Measurements from ENCODE around the gene GCC1. TPM values are rescaled to one million over a fixed set of nuclear protein-coding genes. Genes with fewer than 3 reads are reported as not detected.
"Not testable (repeated sequence)": the region's sequence is repeated elsewhere in the genome, so short reads cannot be mapped to it uniquely, and the experiment has no call there.

Gene GCC1
- total RNA-seq, 2 donors from 2014 or later = 22.5 to 32.3 TPM

DNA sequence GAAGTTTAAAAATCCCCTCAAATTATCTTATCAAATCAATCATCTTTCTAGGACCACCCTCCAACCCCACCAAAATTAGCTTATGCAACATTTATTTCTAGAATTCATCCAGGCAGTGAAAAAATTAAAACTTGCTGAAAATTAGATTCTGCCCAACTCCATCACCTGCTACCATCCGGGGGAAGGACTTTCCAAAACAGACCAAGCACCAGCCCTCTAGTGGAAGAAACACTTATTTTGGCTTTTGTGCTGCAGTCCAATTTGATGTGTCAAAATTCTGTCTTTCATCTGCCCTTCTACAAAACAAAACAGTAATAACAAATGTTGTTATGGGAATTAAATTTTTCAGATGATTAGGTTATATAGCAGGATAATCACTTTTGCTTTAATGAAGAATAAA, 35.1 kb downstream of the GCC1 start:
- no peaks in the 10 kb centered on the region for H3K36me3 ChIP-seq
- H3K27ac ChIP-seq = no peak overlapping the region
- no peaks in the 10 kb centered on the region for H3K4me1 ChIP-seq (replicated peaks)
- intact Hi-C loops (cut with DNase I) = no loop called here
- no peak for DNase-seq (ENCODE audit: low spot score)
- no peak overlapping the region for H3K4me3 ChIP-seq
- H3K27me3 ChIP-seq (replicated peaks; ENCODE audit: insufficient read depth) = no peaks in the 10 kb centered on the region
- TF ChIP-seq POLR2AphosphoS5 (IDR thresholded peaks at IDR 0.05) (no peak), CTCF (IDR thresholded peaks at IDR 0.05) (no peak), POLR2A (IDR thresholded peaks at IDR 0.05) (no peak)
- no peaks in the 10 kb centered on the region for H3K9me3 ChIP-seq
- WGBS = 52% methylated on average over 1 of the region's 1 CpG

DNA sequence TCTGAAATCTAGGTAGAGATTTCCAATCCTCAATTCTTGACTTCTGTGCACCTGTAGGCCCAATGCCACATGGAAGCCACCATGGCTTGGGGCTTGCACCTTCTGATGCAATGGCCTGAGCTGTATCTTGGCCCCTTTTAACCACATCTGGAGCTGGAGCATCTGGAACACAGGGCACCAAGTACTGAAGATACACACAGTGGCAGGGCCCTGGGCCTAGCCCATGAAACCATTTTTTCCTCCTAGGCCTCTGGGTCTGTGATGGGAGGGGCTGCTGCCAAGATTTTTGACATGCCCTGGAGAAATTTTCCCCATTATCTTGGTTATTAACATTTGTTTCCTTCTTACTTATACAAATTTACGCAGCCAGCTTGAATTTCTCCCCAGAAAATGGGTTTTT, 39.1 kb downstream of the GCC1 start:
- Histone ChIP-seq H3K4me3 (no peak overlapping the region), H3K4me1 (replicated peaks) (no peaks in the 10 kb centered on the region), H3K27ac (no peak overlapping the region), H3K36me3 (no peaks in the 10 kb centered on the region), H3K9me3 (no peaks in the 10 kb centered on the region), H3K27me3 (replicated peaks; ENCODE audit: insufficient read depth) (no peaks in the 10 kb centered on the region)
- DNase-seq (ENCODE audit: low spot score) = no peak
- intact Hi-C loops (cut with DNase I) = no loop called here
- 91% methylated on average over 1 of the region's 1 CpG for WGBS
- TF ChIP-seq POLR2AphosphoS5 (IDR thresholded peaks at IDR 0.05) = no peak

- no peak overlapping the region for H3K27ac ChIP-seq
- no peaks in the 10 kb centered on the region for H3K36me3 ChIP-seq
- intact Hi-C loops (cut with DNase I) = no loop called here
- H3K9me3 ChIP-seq = no peaks in the 10 kb centered on the region
- no peak for DNase-seq (ENCODE audit: low spot score)
- no peaks in the 10 kb centered on the region for H3K4me1 ChIP-seq (replicated peaks)
- 88% methylated on average over 4 of the region's 4 CpGs for WGBS
- H3K4me3 ChIP-seq = no peak overlapping the region
- no peak for TF ChIP-seq CTCF (IDR thresholded peaks at IDR 0.05)
- TF ChIP-seq POLR2AphosphoS5 (IDR thresholded peaks at IDR 0.05) = no peak
- no peak for TF ChIP-seq POLR2A (IDR thresholded peaks at IDR 0.05)
- no peaks in the 10 kb centered on the region for H3K27me3 ChIP-seq (replicated peaks; ENCODE audit: insufficient read depth)
Measured at GRCh38 chr7:127541548-127541947, 43.8 kb downstream of the GCC1 start.

- H3K36me3 ChIP-seq; H3K27ac ChIP-seq; H3K27me3 ChIP-seq (replicated peaks; ENCODE audit: insufficient read depth); H3K4me1 ChIP-seq (replicated peaks); intact Hi-C loops (cut with DNase I); DNase-seq (ENCODE audit: low spot score); H3K4me3 ChIP-seq; H3K9me3 ChIP-seq: not testable (repeated sequence)
- WGBS = 93% methylated on average over 10 of the region's 10 CpGs
Measured at GRCh38 chr7:127540461-127540860, 44.9 kb downstream of the GCC1 start.

DNA sequence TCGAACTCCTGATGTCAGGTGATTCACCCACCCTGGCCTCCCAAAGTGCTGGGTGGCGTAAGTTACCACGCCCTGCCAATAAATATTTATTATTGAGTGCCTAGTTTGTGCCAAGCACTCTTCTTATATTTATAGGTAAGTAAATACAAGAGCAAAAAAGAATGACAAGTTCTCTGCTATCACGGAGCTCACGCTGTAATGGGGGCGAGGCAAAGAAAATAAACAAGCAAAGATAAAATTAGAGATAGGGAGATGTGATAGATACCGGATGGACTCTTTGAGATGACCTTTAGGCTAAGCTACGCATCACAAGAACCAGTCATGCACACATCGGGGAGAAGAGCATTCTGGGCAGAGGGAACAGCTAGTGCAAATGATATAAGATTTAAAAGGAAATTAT, 46.3 kb downstream of the GCC1 start:
- no peak for TF ChIP-seq POLR2AphosphoS5 (IDR thresholded peaks at IDR 0.05)
- no peak for TF ChIP-seq CTCF (IDR thresholded peaks at IDR 0.05)
- TF ChIP-seq POLR2A (IDR thresholded peaks at IDR 0.05) = no peak
- Histone ChIP-seq H3K36me3 (no peaks in the 10 kb centered on the region), H3K4me3 (no peak overlapping the region), H3K27ac (no peak overlapping the region), H3K9me3 (no peaks in the 10 kb centered on the region), H3K4me1 (replicated peaks) (no peaks in the 10 kb centered on the region), H3K27me3 (replicated peaks; ENCODE audit: insufficient read depth) (no peaks in the 10 kb centered on the region)
- intact Hi-C loops (cut with DNase I) = no loop called here
- WGBS = 64% methylated on average over 9 of the region's 9 CpGs
- DNase-seq (ENCODE audit: low spot score) = no peak

GRCh38 chr7:127536741-127537140, 48.7 kb downstream of the GCC1 start:
- TF ChIP-seq POLR2AphosphoS5 (IDR thresholded peaks at IDR 0.05) (no peak), POLR2A (IDR thresholded peaks at IDR 0.05) (no peak), CTCF (IDR thresholded peaks at IDR 0.05) (no peak)
- no peaks in the 10 kb centered on the region for H3K27me3 ChIP-seq (replicated peaks; ENCODE audit: insufficient read depth)
- 2% methylated on average over 16 of the region's 16 CpGs for WGBS

More at GRCh38 chr7:127536741-127537140, 48.7 kb downstream of the GCC1 start:
- no peak overlapping the region for H3K27ac ChIP-seq
- H3K4me3 ChIP-seq = no peak overlapping the region
- H3K36me3 ChIP-seq = no peaks in the 10 kb centered on the region
- intact Hi-C loops (cut with DNase I) = no loop called here
- no peak for DNase-seq (ENCODE audit: low spot score)
- H3K9me3 ChIP-seq = no peaks in the 10 kb centered on the region
- no peaks in the 10 kb centered on the region for H3K4me1 ChIP-seq (replicated peaks)

All from prostate gland (tissue), 2 donors.